ENCODE measurements around the gene SEC14L3.

The SEC14L3 gene

GRCh38 chr22:30474121-30474520 lies 2.3 kb upstream of the SEC14L3 start:
- peak; percentile 49; the same call in 1 of the 2 replicates for TF ChIP-seq ZNF664 (tag by site-specific recombination; IDR thresholded peaks at IDR 0.05)
- TF ChIP-seq ZNF791 (tag by site-specific recombination; IDR thresholded peaks at IDR 0.05) = no peak
- H3K36me3 ChIP-seq (ENCODE audit: control insufficient read depth in 2 of 2, insufficient read depth in 1 of 2, low read length in 2 of 2) = no peaks in the 10 kb centered on the region
- no peak overlapping the region for H3K4me3 ChIP-seq (ENCODE audit: low read depth, low read length)
- ChIA-PET CTCF (interaction anchor here (1.9 to 2.0 kb wide), 2 partner anchors 11 to 28 kb away, joined by 6 to 7 read pairs; no protein-coding TSS in a partner anchor), POLR2A (no interaction called here)
- H3K9me3 ChIP-seq (ENCODE audit: control insufficient read depth, insufficient read depth, low read depth, low read length) = no peaks in the 10 kb centered on the region
- no peak overlapping the region for H3K27ac ChIP-seq (ENCODE audit: extremely low read depth, low read depth, low read length)
- no peaks in the 10 kb centered on the region for H3K4me1 ChIP-seq (ENCODE audit: control insufficient read depth, insufficient read depth, low read length)

GRCh38 chr22:30472994-30473720 lies 1.3 kb upstream of the SEC14L3 start:
- POLR2A ChIA-PET = no interaction called here
- CTCF ChIA-PET = interaction anchor here (1.0 to 1.5 kb wide), 2 partner anchors 13 to 28 kb away, joined by 4 read pairs; no protein-coding TSS in a partner anchor
- Histone ChIP-seq H3K4me3 (ENCODE audit: low read depth, low read length) (no peak overlapping the region), H3K4me1 (ENCODE audit: control insufficient read depth, insufficient read depth, low read length) (no peaks in the 10 kb centered on the region), H3K36me3 (ENCODE audit: control insufficient read depth in 2 of 2, insufficient read depth in 1 of 2, low read length in 2 of 2) (no peaks in the 10 kb centered on the region), H3K9me3 (ENCODE audit: control insufficient read depth, insufficient read depth, low read depth, low read length) (no peaks in the 10 kb centered on the region), H3K27ac (ENCODE audit: extremely low read depth, low read depth, low read length) (no peak overlapping the region)
- no peak for TF ChIP-seq ZBTB17 (tag by site-specific recombination; IDR thresholded peaks at IDR 0.05)
- TF ChIP-seq PRDM10 (tag by site-specific recombination; IDR thresholded peaks at IDR 0.05) = no peak
- TF ChIP-seq ZBTB8A (tag by site-specific recombination; IDR thresholded peaks at IDR 0.05) = no peak

- no peaks in the 10 kb centered on the region for H3K4me1 ChIP-seq (ENCODE audit: control insufficient read depth, insufficient read depth, low read length)
- ChIA-PET CTCF (interaction anchor here (0.6 kb wide), 1 partner anchor 27 kb away, joined by 3 read pairs; no protein-coding TSS in a partner anchor), POLR2A (no interaction called here)
- no peak overlapping the region for H3K27ac ChIP-seq (ENCODE audit: extremely low read depth, low read depth, low read length)
- TF ChIP-seq ZFP37 (tag by site-specific recombination; IDR thresholded peaks at IDR 0.05) (no peak), ZNF544 (tag by site-specific recombination; IDR thresholded peaks at IDR 0.05) (no peak), ZBTB17 (tag by site-specific recombination; IDR thresholded peaks at IDR 0.05) (peak; percentile 81), ZNF521 (tag by site-specific recombination; IDR thresholded peaks at IDR 0.05) (no peak), ZNF362 (tag by site-specific recombination; IDR thresholded peaks at IDR 0.05) (no peak), ZNF560 (tag by site-specific recombination; IDR thresholded peaks at IDR 0.05; ENCODE audit: borderline replicate concordance) (no peak), ZNF112 (tag by site-specific recombination; IDR thresholded peaks at IDR 0.05) (no peak), ZFHX2 (tag by site-specific recombination; conservative IDR thresholded peaks at IDR 0.05) (peak; percentile 37; the same call in 1 of the 2 replicates), ZNF366 (tag by site-specific recombination; conservative IDR thresholded peaks at IDR 0.05) (peak; percentile 87), ZNF133 (tag by site-specific recombination; IDR thresholded peaks at IDR 0.05) (no peak), ZNF121 (tag by site-specific recombination; IDR thresholded peaks at IDR 0.05) (no peak), ZNF132 (tag by site-specific recombination; IDR thresholded peaks at IDR 0.05; ENCODE audit: borderline replicate concordance) (no peak), PBX3 (CRISPR knock-in tag; IDR thresholded peaks at IDR 0.05) (no peak), SALL2 (tag by site-specific recombination; IDR thresholded peaks at IDR 0.05; ENCODE audit: borderline replicate concordance) (no peak), EGR2 (tag by site-specific recombination; IDR thresholded peaks at IDR 0.05; ENCODE audit: low read depth) (peak; percentile 67)
- H3K4me3 ChIP-seq (ENCODE audit: low read depth, low read length) = no peak overlapping the region
- no peaks in the 10 kb centered on the region for H3K36me3 ChIP-seq (ENCODE audit: control insufficient read depth in 2 of 2, insufficient read depth in 1 of 2, low read length in 2 of 2)
- H3K9me3 ChIP-seq (ENCODE audit: control insufficient read depth, insufficient read depth, low read depth, low read length) = no peaks in the 10 kb centered on the region
Measured at GRCh38 chr22:30470655-30471054, 1.2 kb downstream of the SEC14L3 start.
